SK-N-SH (cell line): ENCODE results near the gene DYNLT3. TPM values are rescaled to one million over a fixed set of nuclear protein-coding genes. Genes with fewer than 3 reads are reported as not detected.

Experiments
- CTCF ChIA-PET: fragments of 300-600, 350-600 bp; formaldehyde crosslinking; extraction: SDS; loops from one replicate; lab custom pipeline; 2021; lab: Yijun Ruan, JAX
- POLR2A ChIA-PET: fragments of 350-600 bp; sonication (Branson Sonifier 250); formaldehyde crosslinking; extraction: SDS; loops from one replicate; lab custom pipeline; 2020; ENCODE audit warnings: antibody characterized with exemption, inconsistent platforms; lab: Yijun Ruan, JAX
- DNase-seq: peaks from one replicate; pipeline ENCODE4 v3.0.0; 2012
- H2AFZ ChIP-seq: fragments of 200-600 bp; sonication (generic); 2 replicates; pipeline ENCODE4 v1.8.1; 2016; ENCODE audit warnings: antibody characterized with exemption, mild to moderate bottlenecking, low read depth
- H3F3A ChIP-seq: fragments of 200-600 bp; sonication (generic); replicated peaks from 2 replicates; pipeline ENCODE3; 2016; ENCODE audit warnings: antibody characterized with exemption, mild to moderate bottlenecking; ENCODE audit not compliant: insufficient read depth
- H3K27ac ChIP-seq, 2 experiments: fragments of 200-500 bp in 1 of 2; fragments of 200-600 bp in 1 of 2; sonication (Bioruptor generic) in 1 of 2; sonication (generic), shearing (Covaris generic) in 1 of 2; 2 replicates each; pipeline versions ENCODE4 v1.5.1 to v1.6.1; 2014 to 2016; ENCODE audit warnings: low read depth in 2 of 2, inconsistent platforms in 1 of 2, low read length in 1 of 2, mild to moderate bottlenecking in 1 of 2, mixed read lengths in 1 of 2
- H3K27me3 ChIP-seq: fragments of 200-600 bp; sonication (generic), shearing (Covaris generic); 2 replicates; pipeline ENCODE4 v1.6.1; 2016; ENCODE audit warnings: mixed run types; ENCODE audit not compliant: insufficient read depth
- H3K36me3 ChIP-seq, 2 experiments: fragments of 200-500 bp in 1 of 2; fragments of 200-600 bp in 1 of 2; sonication (Bioruptor generic) in 1 of 2; sonication (generic) in 1 of 2; replicated peaks in 1 of 2; 2 replicates each; pipeline versions ENCODE3 to v1.5.1; 2014 to 2016; ENCODE audit warnings: low read length in 1 of 2, mild to moderate bottlenecking in 1 of 2; ENCODE audit not compliant: insufficient read depth in 2 of 2, control insufficient read depth in 1 of 2
- H3K4me1 ChIP-seq, 2 experiments: fragments of 200-500 bp in 1 of 2; fragments of 200-600 bp in 1 of 2; sonication (Bioruptor generic) in 1 of 2; sonication (generic), shearing (Covaris generic) in 1 of 2; 2 replicates each; pipeline versions ENCODE4 v1.5.1 to v1.6.1; 2014 to 2016; ENCODE audit warnings: low read depth in 1 of 2, low read length in 1 of 2, mixed run types in 1 of 2; ENCODE audit not compliant: insufficient read depth in 2 of 2, control insufficient read depth in 1 of 2
- H3K4me2 ChIP-seq: fragments of 200-600 bp; sonication (generic), shearing (Covaris generic); 2 replicates; pipeline ENCODE4 v1.6.1; 2017; ENCODE audit warnings: mixed run types
- H3K4me3 ChIP-seq, 2 experiments: fragments of 200-500 bp in 1 of 2; fragments of 200-600 bp in 1 of 2; sonication (Bioruptor generic) in 1 of 2; sonication (generic), shearing (Covaris generic) in 1 of 2; 2 replicates each; pipeline versions ENCODE4 v1.5.1 to v1.8.1; 2014 to 2016; ENCODE audit warnings: low read depth in 2 of 2, inconsistent platforms in 1 of 2, low read length in 1 of 2, mild to moderate bottlenecking in 1 of 2, mixed read lengths in 1 of 2, moderate library complexity in 1 of 2
- H3K79me2 ChIP-seq: fragments of 200-600 bp; sonication (generic); 2 replicates; pipeline ENCODE4 v1.8.1; 2017; ENCODE audit warnings: mild to moderate bottlenecking; ENCODE audit not compliant: insufficient read depth
- H3K9ac ChIP-seq: fragments of 200-600 bp; sonication (generic); 2 replicates; pipeline ENCODE4 v1.6.1; 2017; ENCODE audit warnings: mixed run types
- H3K9me2 ChIP-seq: fragments of 200-600 bp; sonication (generic); 2 replicates; pipeline ENCODE4 v1.6.1; 2017; ENCODE audit warnings: mixed run types
- H3K9me3 ChIP-seq: fragments of 200-600 bp; sonication (generic); 2 replicates; pipeline ENCODE4 v1.6.1; 2017; ENCODE audit warnings: mixed run types, mild to moderate bottlenecking, moderate library complexity
- H4K20me1 ChIP-seq: fragments of 200-600 bp; sonication (generic); 2 replicates; pipeline ENCODE4 v1.6.1; 2017; ENCODE audit warnings: mild to moderate bottlenecking, mixed run types; ENCODE audit not compliant: insufficient read depth
- CHD2 ChIP-seq: fragments of 150-350 bp; IDR thresholded peaks from 2 replicates; pipeline ENCODE4 v1.6.1; 2018; ENCODE audit warnings: low read length; ENCODE audit not compliant: partially characterized antibody
- CTCF ChIP-seq: fragments of 200-600 bp; sonication (generic); IDR thresholded peaks from 2 replicates; pipeline ENCODE4 v1.6.1; 2017; ENCODE audit warnings: antibody characterized with exemption, mild to moderate bottlenecking, moderate library complexity
- EP300 ChIP-seq, 2 experiments: IDR thresholded peaks; 2 replicates each; pipeline versions ENCODE4 v1.4.0 to v1.6.1; 2012; ENCODE audit warnings: borderline replicate concordance in 1 of 2, low read depth in 1 of 2, low read length in 1 of 2
- EZH2phosphoT487 ChIP-seq: fragments of 200-600 bp; sonication (generic); IDR thresholded peaks from 2 replicates; pipeline ENCODE4 v1.6.1; 2017; ENCODE audit warnings: low read depth, mixed run types, mild to moderate bottlenecking, antibody characterized with exemption, moderate library complexity, borderline replicate concordance
- FOSL2 ChIP-seq: IDR thresholded peaks from 2 replicates; pipeline ENCODE4 v1.4.0; 2012; ENCODE audit warnings: low read depth, mild to moderate bottlenecking, moderate library complexity, borderline replicate concordance
- FOXM1 ChIP-seq: IDR thresholded peaks from 2 replicates; pipeline ENCODE4 v1.4.0; 2012; ENCODE audit warnings: low read depth, mild to moderate bottlenecking
- GATA2 ChIP-seq: sonication (generic); formaldehyde crosslinking; IDR thresholded peaks from 2 replicates; pipeline ENCODE4 v1.5.0; 2020; ENCODE audit warnings: mild to moderate bottlenecking, missing genetic modification reagents
- MAX ChIP-seq: IDR thresholded peaks from 2 replicates; pipeline ENCODE4 v1.4.0; 2012; ENCODE audit warnings: low read depth
- MEF2A ChIP-seq: IDR thresholded peaks from 2 replicates; pipeline ENCODE4 v1.4.0; 2012; ENCODE audit warnings: low read depth, borderline replicate concordance
- NRF1 ChIP-seq: IDR thresholded peaks from 2 replicates; pipeline ENCODE4 v1.6.1; 2012; ENCODE audit warnings: low read depth, mild to moderate bottlenecking, low read length
- RAD21 ChIP-seq: IDR thresholded peaks from 2 replicates; pipeline ENCODE4 v1.6.1; 2012; ENCODE audit warnings: mild to moderate bottlenecking, low read length
- RCOR1 ChIP-seq: fragments of 150-350 bp; IDR thresholded peaks from 2 replicates; pipeline ENCODE4 v1.6.1; 2017; ENCODE audit warnings: antibody characterized with exemption, low read length
- RXRA ChIP-seq: IDR thresholded peaks from 2 replicates; pipeline ENCODE4 v1.4.0; 2012; ENCODE audit warnings: low read depth, mild to moderate bottlenecking, borderline replicate concordance
- SMC3 ChIP-seq: IDR thresholded peaks from 2 replicates; pipeline ENCODE4 v1.6.1; 2012; ENCODE audit warnings: low read depth, low read length, improper control_type of control experiment
- TAF1 ChIP-seq: IDR thresholded peaks from 2 replicates; pipeline ENCODE4 v1.6.1; 2012; ENCODE audit warnings: low read depth, mild to moderate bottlenecking, low read length, moderate library complexity, borderline replicate concordance
- USF1 ChIP-seq: IDR thresholded peaks from 2 replicates; pipeline ENCODE4 v1.4.0; 2012; ENCODE audit warnings: low read depth, borderline replicate concordance
- USF2 ChIP-seq: fragments of 150-350 bp; IDR thresholded peaks from 2 replicates; pipeline ENCODE4 v1.6.1; 2017; ENCODE audit warnings: antibody characterized with exemption, low read length, low read depth, borderline replicate concordance
- ZBTB33 ChIP-seq: IDR thresholded peaks from 2 replicates; pipeline ENCODE4 v1.4.0; 2012; ENCODE audit warnings: low read depth, borderline replicate concordance
- WGBS: methylation state at CpG from one replicate; pipeline ENCODE4 v1.1.6; 2017; ENCODE audit warnings: low lambda C conversion rate; 5-methylcytosine and 5-hydroxymethylcytosine counted together
- polyA plus RNA-seq, 3 experiments: library from polyadenylated mRNA; depleted of rRNA; stranded (reverse); fragments of >200 nt; gene quantifications; 2 replicates each; pipeline ENCODE4 v1.2.3, GENCODE V29; 2012

Gene DYNLT3
- polyA plus RNA-seq, 1 of the 3 experiments (the other 2 are of a cell fraction): 7.3 TPM

- POLR2A ChIA-PET: no interaction called here
- Histone ChIP-seq H3K9ac (no peak overlapping the region), H3K36me3 (no peaks in the 10 kb centered on the region), H3K4me1 (no peaks in the 10 kb centered on the region), H2AFZ (no peak overlapping the region), H3K4me2 (no peak overlapping the region), H4K20me1 (no peaks in the 10 kb centered on the region), H3K79me2 (no peaks in the 10 kb centered on the region), H3F3A (no peaks in the 10 kb centered on the region), H3K9me3 (no peaks in the 10 kb centered on the region), H3K27ac (no peak overlapping the region), H3K9me2 (no peaks in the 10 kb centered on the region), H3K27me3 (peaks cover 13% of the 10 kb centered on the region; the same call in 1 of the 2 replicates), H3K4me3 (no peak overlapping the region)
- TF ChIP-seq RAD21: no peak
- TF ChIP-seq USF2: no peak
- TF ChIP-seq NRF1: no peak
- TF ChIP-seq SMC3: no peak
- TF ChIP-seq RCOR1: no peak
- TF ChIP-seq EZH2phosphoT487: no peak
- TF ChIP-seq CTCF: no peak
- no peak for TF ChIP-seq EP300 (IDR thresholded peaks at IDR 0.05; ENCODE audit: borderline replicate concordance in 1 of 2, low read depth in 1 of 2, low read length in 1 of 2)
- CTCF ChIA-PET: interaction anchor here (1.1 to 1.9 kb wide), 3 partner anchors 8 to 71 kb away, joined by 3 to 8 read pairs (median 7); no protein-coding TSS in a partner anchor
- 22% methylated on average over 2 of the region's 2 CpGs for WGBS
- DNase-seq: no peak
These were observed 30.2 kb downstream of the DYNLT3 start for GRCh38 chrX:37817176-37817575.

- Histone ChIP-seq H3K27ac (no peak overlapping the region), H3K4me3 (no peak overlapping the region), H3K36me3 (no peaks in the 10 kb centered on the region), H3K9me3 (no peaks in the 10 kb centered on the region), H3K27me3 (peaks cover 13% of the 10 kb centered on the region; the same call in 1 of the 2 replicates), H3K4me1 (no peaks in the 10 kb centered on the region), H4K20me1 (no peaks in the 10 kb centered on the region), H3K9ac (no peak overlapping the region), H2AFZ (no peak overlapping the region), H3K4me2 (no peak overlapping the region), H3K9me2 (no peaks in the 10 kb centered on the region), H3F3A (no peaks in the 10 kb centered on the region), H3K79me2 (no peaks in the 10 kb centered on the region)
- POLR2A ChIA-PET: no interaction called here
- no peak for DNase-seq
- 8% methylated on average over 4 of the region's 4 CpGs for WGBS
- CTCF ChIA-PET: interaction anchor here (1.1 to 1.9 kb wide), 3 partner anchors 9 to 71 kb away, joined by 3 to 8 read pairs (median 7); no protein-coding TSS in a partner anchor
- TF ChIP-seq CHD2 (no peak), SMC3 (no peak), CTCF (no peak), USF1 (no peak), ZBTB33 (no peak), MAX (no peak), GATA2 (CRISPR knock-in tag) (no peak), RXRA (no peak), RAD21 (no peak), NRF1 (no peak), EZH2phosphoT487 (no peak), TAF1 (no peak), MEF2A (no peak), FOSL2 (no peak), FOXM1 (no peak)
These were observed 30.6 kb downstream of the DYNLT3 start for GRCh38 chrX:37816766-37817165.
